Inferior parietal cortex (tissue), 1 donor: ENCODE data around the gene DPF1.

Experiments
- DNase-seq: peaks from one replicate; pipeline ENCODE4 v3.0.0-alpha.2; 2016; ENCODE audit errors: extremely low spot score

DPF1 gene

DNA sequence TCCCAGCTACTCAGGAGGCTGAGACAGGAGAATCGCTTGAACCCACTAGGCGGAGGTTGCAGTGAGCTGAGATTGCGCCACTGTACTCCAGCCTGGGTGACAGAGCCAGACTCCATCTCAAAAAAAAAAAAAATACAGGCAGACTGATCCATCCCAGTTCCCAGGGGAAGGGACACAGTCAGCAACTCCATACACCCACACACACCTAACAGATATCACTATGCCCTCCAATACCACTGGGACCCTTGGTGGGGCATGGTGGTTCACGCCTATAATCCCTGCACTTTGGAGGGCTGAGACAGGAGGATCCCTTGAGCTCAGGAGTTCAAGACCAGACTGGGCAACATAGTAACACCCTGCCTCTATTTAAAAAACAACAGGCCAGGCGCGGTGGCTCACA is 2.6 kb downstream of the DPF1 start:
- DNase-seq, result no peak

- no peak for DNase-seq
Observed at GRCh38 chr19:38219221-38219620, 4.8 kb downstream of the DPF1 start.

DNA sequence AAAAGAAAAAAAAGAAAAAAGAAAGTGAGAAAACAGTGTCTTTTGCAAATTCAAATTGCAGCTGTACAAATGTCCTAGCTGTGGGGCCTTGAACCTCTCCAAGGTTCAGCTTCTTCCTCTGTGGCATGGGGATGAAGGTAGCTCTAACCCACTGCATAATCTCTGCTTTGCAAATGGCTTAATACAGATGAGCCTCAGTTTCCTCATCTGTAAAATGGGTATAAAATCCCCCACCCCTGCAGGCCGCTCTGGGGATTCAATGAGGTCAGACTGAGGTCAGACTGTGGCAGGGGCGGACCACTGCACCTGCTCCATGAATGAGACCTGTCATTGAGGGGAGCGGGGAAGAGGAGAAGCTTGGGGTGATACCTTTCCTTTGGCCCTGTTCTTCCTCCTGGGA is 5.8 kb downstream of the DPF1 start:
- no peak for DNase-seq

- DNase-seq, result no peak
Observed at GRCh38 chr19:38216785-38217641, 7.0 kb downstream of the DPF1 start.

GRCh38 chr19:38213911-38214625 is 10.0 kb downstream of the DPF1 start:
- DNase-seq, result no peak

GRCh38 chr19:38213469-38213868 is 10.6 kb downstream of the DPF1 start:
- DNase-seq, result no peak

GRCh38 chr19:38211766-38212165 is 12.3 kb downstream of the DPF1 start:
- no peak for DNase-seq

DNA sequence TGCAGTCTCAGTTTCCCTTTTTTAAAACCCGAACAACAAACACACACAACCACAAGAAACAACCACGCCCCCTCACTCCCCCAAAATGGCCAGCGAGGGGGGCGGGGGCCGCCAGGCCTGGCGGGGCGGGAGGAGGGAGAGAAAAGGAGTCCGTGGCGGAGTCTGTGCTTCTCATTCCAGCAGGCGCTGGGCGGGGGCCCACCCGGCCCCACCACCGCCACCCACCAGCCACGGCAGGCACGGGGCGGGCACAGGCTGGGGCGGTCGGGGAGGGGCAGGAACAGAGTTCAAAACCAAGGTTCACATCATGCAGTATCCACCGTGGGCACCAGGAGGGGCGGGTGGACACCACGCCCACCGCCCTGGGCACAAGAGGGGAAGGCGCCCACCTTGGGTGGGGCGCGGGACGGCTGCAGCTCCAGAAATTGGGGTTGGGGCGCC is 12.9 kb downstream of the DPF1 start:
- no peak for DNase-seq

DNA sequence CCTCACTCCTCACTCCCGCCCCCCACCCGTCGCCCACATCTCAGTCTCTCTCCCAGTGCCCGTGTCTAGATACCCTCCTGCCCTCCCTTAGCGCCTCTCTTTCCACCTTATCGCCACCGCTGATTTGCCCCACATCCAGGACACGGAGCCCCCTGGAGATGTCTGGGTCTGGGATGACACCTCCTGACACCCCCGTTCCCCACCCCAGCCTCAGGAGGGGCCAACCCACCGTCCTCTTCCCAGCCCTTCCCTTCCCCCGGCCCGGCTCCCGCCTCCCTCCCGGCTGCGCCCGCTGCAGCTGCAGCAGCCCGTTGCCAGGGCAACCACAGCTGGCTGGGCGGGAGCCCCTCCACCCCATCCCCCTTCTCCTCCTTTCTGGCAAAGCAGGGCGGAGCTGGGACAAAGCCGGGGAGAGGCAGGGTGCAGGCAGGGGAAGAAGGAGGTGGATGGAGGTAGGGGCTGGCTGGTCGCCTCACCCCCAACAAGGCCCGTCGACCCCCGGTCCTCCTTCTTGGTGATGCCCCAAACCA is 13.5 kb downstream of the DPF1 start:
- peak; percentile 65 for DNase-seq

DNA sequence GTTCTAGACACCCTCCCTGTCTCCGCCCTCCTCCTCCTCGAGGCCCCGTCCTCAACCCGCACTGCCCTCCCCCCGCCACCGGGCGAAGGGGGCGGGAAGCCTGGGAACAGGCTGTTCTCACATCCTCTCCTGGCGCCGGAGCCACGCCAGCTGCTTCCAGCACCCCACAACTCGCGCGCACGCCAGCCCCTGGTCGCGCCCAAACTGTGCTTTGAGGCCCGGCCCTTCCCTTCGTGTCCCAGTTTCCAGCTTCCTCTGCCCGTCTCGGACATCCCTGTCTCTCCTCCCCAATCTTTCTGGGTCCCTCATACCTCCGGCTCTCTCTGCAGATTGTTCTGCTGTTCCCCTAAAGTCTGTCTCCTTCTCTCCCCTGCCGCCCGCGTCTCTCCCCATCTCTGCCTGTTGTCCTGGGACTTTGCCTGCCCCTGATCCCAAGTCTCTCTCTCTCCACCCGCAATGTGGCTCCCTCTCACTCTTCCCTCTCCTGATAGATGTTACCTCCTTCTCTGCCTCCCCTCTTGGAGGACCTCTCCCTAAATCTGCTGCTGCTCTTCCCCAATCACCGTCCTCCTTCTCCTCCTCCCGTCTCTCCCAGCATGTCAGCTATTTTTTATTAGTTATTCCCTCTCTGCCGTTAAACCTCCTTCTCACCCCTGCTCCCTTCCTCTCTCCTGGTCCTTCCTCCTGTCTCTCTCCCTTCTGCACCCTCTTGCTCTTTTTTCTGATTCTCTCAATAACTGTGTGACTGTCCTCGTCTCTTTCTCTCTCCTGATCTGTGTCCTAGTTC is 14.2 kb downstream of the DPF1 start:
- DNase-seq, result peak; percentile 74

DNA sequence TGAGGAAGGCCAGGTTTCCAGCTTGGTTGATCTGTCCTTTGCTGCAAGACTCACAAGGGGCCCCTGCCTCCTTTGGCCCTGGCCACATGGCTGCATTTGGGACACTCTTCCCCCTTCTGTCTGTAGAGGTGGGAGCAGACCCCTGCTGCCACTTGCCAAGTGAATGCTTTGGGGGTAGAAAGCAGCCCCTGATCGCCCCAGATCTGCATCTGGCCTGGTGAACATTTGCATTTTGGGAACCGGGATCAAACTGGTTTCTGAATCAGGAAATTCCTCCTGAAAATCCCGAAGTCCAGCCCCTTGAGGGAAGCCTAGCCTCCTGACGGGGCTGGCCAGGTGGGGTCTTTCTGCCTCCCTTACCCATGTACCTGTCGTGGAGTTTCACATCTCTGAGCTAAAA is 14.9 kb downstream of the DPF1 start:
- no peak for DNase-seq

DNA sequence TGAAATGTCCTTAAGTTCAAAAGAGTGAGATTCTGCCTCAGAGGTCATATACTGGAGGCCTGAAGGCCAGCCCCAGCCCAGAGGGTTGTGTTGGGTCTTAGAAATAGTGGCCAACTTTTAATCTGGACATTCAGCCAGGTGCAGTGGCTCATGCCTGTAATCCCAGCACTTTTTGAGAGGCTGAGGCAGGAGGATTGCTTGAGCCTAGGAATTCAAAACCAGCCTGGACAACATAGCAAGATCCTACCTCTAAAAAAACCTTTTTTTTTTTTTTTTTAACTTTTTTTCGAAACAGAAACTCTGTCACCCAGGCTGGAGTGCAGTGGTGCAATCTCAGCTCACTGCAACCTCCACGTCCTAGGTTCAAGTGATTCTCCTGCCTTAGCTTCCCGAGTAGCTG is 15.5 kb downstream of the DPF1 start:
- no peak for DNase-seq

- no peak for DNase-seq
Observed at GRCh38 chr19:38207543-38207942, 16.5 kb downstream of the DPF1 start.

DNA sequence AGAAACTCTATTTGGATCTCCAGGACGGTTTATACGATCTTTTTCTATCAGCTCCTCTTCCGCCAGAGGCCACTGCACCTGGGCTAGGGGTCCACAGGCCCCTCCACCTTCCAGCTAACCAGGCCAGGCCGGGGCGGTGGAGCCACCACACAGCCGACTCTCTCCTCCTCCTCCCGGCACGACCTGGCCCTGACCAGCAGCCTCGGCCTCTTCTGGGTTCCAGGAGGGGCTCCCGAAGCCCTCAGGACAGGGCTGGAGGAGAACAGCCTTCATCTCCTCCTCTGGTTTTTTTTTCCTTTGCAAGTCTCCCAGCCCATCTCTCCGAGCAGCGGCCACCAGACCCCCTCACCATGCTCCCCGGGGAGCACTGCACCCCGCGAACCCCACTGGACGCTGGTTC is 17.1 kb downstream of the DPF1 start:
- DNase-seq, result no peak

DNA sequence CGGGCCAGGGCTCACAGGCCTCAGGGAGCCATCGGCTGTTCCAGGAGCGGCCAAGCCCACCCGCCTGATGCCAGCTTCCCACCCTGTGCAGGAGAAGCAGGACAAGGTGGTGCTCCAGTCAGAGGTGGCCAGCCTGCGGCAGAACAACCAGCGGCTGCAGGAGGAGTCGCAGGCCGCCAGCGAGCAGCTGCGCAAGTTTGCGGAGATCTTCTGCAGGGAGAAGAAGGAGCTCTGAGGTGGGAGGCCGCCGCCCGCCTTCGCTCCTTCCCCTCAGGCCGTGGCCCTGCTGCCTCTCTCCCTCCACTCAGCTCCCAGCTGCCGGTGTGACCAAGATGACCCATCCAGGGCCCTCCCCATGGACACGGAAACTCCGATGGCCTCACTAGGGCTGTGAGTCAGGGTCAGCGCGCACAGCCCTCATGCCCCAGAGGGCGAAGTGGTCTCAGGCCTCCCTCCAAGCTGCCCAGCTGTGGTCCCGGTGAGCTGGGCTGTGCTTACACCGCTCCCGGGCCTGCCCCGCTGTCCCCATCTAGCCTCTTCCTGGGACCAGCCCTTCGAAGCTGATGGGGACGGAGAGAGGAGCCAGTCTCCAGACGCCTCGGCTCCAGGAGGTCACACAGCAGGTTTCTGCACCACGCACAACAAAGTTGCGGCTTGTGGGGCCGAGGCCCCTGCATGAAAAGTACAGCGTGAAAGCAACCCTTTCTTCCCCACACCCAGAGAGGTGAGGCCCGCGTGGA is 17.8 kb downstream of the DPF1 start:
- no peak for DNase-seq

DNA sequence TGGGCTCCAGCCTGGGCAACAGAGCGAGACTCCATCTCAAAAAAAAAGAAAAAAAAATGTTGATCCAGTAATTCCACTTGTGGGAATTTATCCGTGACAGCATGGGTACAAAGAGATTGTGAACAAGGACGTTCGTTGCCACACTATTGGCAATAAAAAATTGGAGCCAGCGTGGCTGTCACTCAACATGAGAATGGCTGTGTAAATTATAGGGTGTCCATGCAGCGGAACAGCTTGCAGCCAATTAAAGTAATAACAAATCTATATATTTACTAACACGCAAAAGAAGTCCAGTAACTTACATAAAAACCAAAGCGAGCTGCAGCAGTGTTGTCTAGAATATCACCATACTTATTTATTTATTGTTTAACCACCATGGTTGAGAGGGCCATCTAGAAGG is 19.3 kb downstream of the DPF1 start:
- no peak for DNase-seq

- DNase-seq, result no peak
Observed at GRCh38 chr19:38204096-38204495, 19.9 kb downstream of the DPF1 start.

DNA sequence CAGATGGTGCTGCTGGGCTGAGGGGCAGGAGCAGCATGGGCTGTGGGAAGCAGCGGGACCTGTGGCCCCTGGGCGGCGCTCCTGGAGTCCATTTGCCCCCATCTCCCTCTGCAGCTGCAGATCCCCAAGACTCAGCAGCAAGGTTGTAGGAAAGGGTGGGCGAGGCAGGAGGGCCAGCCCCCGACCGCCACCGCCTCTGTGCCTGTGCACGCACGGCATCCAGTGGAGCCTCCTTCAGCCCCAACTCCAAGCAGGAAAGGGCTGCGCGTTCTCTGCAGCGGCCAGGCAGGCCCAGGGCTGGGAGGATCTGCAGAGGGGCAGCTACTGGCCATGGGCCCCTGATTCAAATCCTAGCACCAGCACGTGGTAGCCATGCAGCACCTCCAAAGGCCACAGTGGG is 20.8 kb downstream of the DPF1 start:
- no peak for DNase-seq

DNA sequence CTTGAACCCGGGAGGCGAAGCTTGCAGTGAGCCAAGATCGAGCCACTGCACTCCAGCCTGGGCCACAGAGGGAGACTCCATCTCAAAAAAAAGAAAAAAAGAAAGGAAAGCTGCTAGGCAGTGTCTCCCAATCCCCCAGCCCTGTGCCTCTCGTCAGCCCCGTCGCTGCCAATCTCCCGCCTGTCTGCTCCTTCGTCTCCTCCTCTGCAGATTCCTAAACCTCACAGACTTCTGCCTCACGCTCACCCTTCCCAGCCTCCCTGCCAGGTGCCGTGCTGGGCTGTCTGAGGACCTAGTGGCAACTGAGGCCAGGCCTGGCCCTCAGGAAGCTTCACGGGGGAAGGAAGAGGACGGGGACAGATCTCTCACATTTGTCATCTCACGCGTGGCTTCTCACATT is 21.5 kb downstream of the DPF1 start:
- no peak for DNase-seq

- DNase-seq, result no peak
Observed at GRCh38 chr19:38201731-38202130, 22.3 kb downstream of the DPF1 start.

GRCh38 chr19:38199340-38199739 is 24.7 kb downstream of the DPF1 start:
- no peak for DNase-seq
